Cortex of kidney (tissue), 1 donor: ENCODE measurements around the gene SLC13A5.
"Not testable (repeated sequence)": the region's sequence is repeated elsewhere in the genome, so short reads cannot be mapped to it uniquely, and the experiment has no call there.

Experiments
- DNase-seq: peaks from one replicate; lab custom pipeline; 2025; lab: John Stamatoyannopoulos, UW

Gene SLC13A5

GRCh38 chr17:6713130-6713917, at the start of gene SLC13A5:
TSS of gene SLC13A5 (minus strand) at chr17:6713369. CDS start at chr17:6713333, 36 bp downstream.
- DNase-seq = no peak

GRCh38 chr17:6761779-6762178, 48.6 kb upstream of the SLC13A5 start:
- DNase-seq = no peak

- no peak for DNase-seq
Measured at GRCh38 chr17:6757747-6758146, 44.6 kb upstream of the SLC13A5 start.

GRCh38 chr17:6756425-6757031, 43.4 kb upstream of the SLC13A5 start:
- no peak for DNase-seq

- DNase-seq = no peak
Measured at GRCh38 chr17:6755731-6756184, 42.6 kb upstream of the SLC13A5 start, which contains the start of gene XAF1. TSS of gene XAF1 (plus strand) at chr17:6756046. CDS start at chr17:6756079, 33 bp downstream.

GRCh38 chr17:6755281-6755680, 42.1 kb upstream of the SLC13A5 start:
- no peak for DNase-seq

- no peak for DNase-seq
Measured at GRCh38 chr17:6753546-6753945, 40.4 kb upstream of the SLC13A5 start.

- DNase-seq = no peak
Measured at GRCh38 chr17:6753006-6753445, 39.9 kb upstream of the SLC13A5 start.

- DNase-seq = no peak
Measured at GRCh38 chr17:6752068-6752909, 39.1 kb upstream of the SLC13A5 start.

- DNase-seq = no peak
Measured at GRCh38 chr17:6749519-6749918, 36.4 kb upstream of the SLC13A5 start.

GRCh38 chr17:6748617-6749016, 35.4 kb upstream of the SLC13A5 start:
- no peak for DNase-seq

GRCh38 chr17:6746665-6747064, 33.5 kb upstream of the SLC13A5 start:
- not testable (repeated sequence) for DNase-seq

GRCh38 chr17:6729531-6729930, 16.4 kb upstream of the SLC13A5 start:
- no peak for DNase-seq

GRCh38 chr17:6724009-6724408, 10.8 kb upstream of the SLC13A5 start:
- no peak for DNase-seq

- DNase-seq = no peak
Measured at GRCh38 chr17:6721744-6722143, 8.6 kb upstream of the SLC13A5 start.

- no peak for DNase-seq
Measured at GRCh38 chr17:6716736-6717135, 3.6 kb upstream of the SLC13A5 start.

- no peak for DNase-seq
Measured at GRCh38 chr17:6714315-6714874, 1.2 kb upstream of the SLC13A5 start.

GRCh38 chr17:6713918-6714271, 726 bp upstream of the SLC13A5 start:
- DNase-seq = no peak

GRCh38 chr17:6712854-6713129, 377 bp downstream of the SLC13A5 start:
- no peak for DNase-seq

- DNase-seq = no peak
Measured at GRCh38 chr17:6712058-6712853, 913 bp downstream of the SLC13A5 start.

- no peak for DNase-seq
Measured at GRCh38 chr17:6711681-6712057, 1.5 kb downstream of the SLC13A5 start.
